GM21367 (cell line): ENCODE measurements around the gene SCAPER.
"Not testable (repeated sequence)": the region's sequence is repeated elsewhere in the genome, so short reads cannot be mapped to it uniquely, and the experiment has no call there.

Experiments used
- ATAC-seq: cut with Tn5 transposase; IDR thresholded peaks from one replicate; pipeline ENCODE4 v1.9.1; 2021; ENCODE audit not compliant: unreplicated experiment

Gene SCAPER

DNA sequence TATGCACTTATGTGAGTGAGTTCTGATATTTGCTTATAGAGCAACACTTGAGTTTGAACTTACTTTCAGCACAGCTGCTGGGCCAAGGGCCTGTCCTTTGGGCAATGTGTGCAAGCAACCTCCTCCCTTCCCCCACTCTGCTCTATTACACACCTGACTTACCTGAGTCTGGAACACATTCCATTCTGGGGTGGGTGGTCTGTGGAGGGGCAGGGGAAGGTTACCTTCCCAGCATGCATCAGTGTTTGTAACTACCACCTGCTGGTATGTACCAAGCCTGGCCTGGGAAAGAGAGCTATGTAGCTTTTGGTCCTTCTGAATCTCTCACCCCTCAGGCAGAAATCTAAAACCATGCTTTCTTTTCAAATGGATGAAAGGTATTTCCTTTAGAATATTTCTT is 465.6 kb downstream of the SCAPER start:
- ATAC-seq: no peak

DNA sequence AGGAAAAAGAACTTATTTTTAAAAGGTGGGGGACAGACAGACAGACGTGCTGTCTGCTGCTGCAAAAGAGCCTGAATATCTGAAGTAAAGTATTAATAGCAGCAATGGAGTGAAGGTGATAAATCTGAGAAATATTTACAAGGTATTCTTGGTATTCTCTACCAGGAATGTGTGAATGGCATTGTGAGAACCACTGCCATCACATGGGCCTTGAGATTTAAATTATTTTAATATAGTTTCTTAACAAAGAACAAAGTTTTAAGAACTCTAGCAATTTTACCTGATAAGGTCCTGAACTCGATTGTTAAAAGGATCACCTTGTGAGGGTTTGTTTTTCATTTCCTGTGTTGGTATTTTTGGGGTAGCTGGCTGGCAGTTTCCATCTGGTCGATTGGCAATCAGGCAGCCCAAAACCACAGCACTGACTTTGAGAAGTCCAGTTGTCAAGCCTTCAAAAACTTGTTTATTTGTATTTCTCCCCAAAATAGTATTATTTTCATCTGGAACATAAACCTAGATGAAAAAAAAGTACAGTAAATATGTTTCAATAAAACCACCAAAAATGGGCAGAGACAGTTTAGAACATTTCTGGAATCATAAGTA is 471.2 kb downstream of the SCAPER start:
- ATAC-seq: no peak

DNA sequence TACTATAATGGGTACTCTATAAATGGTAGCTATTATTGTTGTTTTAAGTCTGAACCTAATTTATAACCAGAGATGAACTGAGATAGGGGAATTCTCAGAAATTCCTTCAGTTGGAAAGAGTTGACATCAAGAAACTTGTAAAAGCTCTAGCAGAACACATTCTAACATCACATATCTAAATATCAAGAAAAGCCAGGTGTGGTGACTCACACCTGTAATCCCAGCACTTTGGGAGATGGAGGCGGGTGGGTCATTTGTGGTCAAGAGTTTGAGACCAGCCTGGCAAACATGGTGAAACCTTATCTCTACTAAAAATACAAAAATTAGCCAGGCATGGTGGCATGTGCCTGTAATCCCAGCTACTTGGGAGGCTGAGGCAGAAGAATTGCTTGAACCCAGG is 472.1 kb downstream of the SCAPER start:
- not testable (repeated sequence) for ATAC-seq

DNA sequence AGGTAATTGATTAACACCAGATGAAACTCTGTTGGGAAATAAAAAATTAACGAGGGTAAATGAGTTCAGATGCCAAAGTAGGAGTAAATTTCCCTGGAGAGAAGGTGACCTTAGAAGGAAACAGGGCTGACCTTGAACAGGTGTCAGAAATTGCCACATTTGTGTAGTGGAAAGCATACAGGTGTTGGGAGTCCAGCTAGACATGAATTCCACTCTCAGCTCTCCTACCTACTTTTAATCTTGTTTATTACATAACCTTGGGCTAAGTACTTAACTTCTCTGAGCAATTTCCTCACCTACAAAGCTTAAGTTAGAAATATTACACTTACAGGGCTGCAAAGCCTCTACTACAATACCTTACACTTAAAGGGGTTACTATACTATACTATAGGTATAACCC is 472.5 kb downstream of the SCAPER start:
- no peak for ATAC-seq

DNA sequence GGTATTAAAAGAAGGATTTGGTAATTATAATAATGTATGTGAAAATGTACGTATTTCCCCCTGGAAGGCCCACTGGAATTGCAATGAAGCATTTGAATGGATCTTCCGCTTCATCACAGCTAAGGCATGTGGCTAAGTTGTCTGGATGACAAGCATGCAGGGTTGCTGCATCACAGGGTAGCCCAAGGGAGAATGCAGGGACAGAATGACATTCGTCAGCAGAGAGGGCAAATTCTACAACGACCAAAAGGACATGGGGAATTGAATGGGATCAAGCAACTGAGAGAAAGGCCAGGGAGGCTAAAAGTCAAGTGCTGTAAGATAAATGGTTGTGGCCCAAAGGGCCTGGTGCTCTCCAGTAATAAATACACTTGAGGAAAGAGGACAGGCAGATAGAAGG is 473.2 kb downstream of the SCAPER start:
- no peak for ATAC-seq

DNA sequence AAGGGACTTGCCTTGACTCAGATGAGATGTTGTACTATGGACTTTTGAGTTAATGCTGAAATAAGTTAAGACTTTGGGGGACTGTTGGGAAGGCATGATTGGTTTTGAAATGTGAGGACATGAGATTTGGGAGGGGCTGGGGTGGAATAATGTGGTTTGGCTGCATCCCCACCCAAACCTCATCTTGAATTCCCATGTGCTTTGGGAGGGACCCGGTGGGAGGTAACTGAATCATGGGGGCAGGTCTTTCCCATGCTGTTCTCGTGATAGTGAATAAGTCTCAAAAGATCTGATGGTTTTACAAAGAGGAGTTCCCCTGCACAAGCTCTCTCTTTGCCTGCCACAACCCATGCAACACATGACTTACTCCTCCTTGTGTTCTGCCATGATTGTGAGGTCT is 474.4 kb downstream of the SCAPER start:
- not testable (repeated sequence) for ATAC-seq

DNA sequence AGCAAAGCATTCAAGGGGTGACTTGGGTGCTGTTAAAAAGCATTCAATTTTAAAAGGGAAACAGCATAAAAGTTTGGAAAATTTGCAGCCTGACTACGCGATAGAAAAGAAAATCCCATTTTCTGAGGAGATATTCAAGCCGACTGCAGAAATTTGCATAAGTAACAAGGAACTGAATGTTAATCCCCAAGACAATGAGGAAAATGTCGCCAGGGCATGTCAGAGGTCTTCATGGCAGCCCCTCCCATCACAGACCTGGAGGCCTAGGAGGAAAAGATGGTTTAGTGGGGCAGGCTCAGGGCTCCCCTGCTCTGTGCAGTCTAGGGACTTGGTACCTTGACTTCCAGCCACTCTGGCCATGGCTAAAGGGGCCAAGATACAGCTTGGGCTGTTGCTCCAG is 475.5 kb downstream of the SCAPER start:
- no peak for ATAC-seq

DNA sequence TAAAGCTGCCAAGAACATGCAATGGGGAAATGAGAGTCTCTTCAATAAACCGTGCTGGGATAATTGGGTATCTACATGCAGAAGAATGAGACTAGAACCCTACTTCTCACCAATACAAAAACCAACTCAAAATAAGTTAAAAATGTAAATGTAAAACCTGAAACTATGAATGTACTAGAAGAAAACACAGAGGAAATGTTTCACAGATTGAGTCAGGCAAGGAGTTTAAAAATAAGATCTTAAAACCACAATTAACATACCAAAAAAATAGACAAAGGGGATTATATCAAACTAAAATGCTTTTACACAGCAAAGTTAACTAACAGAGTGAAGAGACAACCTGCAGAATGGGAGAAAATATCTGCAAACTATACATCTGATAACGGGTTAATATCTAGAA is 478.2 kb downstream of the SCAPER start:
- ATAC-seq: no peak

DNA sequence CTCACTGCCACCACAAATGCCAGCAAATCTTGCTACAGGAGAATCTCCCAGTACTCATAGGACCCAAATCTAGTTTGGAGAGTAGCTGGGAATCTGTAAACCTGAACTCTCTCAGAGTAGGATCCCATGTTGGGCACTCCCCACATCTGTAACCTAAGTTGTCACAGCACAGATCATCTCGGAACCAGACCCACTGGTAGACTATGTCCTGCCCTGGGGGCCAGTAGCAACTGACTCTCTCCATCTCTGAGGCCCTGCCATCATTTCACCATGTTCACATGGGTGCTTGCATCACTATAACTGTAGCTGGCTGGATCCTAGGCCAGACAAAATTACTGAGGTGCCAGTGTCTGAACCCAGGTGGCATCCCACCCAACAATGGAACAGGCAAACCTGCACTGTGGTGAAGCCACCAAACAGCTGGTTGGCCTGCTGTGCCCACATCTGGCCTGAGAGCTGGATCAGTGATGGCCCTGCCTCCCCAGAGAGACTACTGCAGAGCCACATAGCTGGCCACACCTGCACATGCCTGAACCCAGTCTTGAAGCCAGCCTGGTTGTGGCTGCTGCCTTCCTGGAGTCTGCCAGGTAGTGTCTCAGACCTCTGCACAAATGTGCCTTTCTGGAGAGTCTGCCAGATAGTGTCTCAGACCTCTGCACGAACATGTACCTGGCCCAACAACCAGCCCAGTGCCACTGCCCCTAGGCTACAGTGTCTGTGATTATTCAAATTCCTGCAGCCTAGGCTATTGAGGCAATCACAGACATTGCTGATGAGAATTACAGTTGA is 486.6 kb downstream of the SCAPER start:
- ATAC-seq: no peak

DNA sequence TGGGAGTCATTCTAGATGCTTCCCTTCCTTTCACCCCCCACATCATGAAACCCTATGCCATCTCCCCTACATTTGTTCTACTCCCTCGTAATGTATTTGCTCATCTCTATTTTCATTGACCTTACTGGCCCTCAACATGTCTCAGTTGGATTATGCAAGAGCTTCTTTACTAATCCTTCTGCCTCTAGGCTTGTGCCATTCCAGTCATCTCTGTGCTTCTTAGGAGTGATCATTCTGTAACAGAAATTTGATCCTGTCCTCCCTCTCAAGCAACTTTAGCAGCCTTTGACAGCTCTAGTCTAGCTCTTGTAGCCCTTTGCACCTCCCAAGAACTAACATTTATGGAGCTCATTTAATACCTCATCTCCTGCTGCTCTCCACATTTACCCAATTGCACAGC is 503.9 kb downstream of the SCAPER start:
- ATAC-seq: no peak

DNA sequence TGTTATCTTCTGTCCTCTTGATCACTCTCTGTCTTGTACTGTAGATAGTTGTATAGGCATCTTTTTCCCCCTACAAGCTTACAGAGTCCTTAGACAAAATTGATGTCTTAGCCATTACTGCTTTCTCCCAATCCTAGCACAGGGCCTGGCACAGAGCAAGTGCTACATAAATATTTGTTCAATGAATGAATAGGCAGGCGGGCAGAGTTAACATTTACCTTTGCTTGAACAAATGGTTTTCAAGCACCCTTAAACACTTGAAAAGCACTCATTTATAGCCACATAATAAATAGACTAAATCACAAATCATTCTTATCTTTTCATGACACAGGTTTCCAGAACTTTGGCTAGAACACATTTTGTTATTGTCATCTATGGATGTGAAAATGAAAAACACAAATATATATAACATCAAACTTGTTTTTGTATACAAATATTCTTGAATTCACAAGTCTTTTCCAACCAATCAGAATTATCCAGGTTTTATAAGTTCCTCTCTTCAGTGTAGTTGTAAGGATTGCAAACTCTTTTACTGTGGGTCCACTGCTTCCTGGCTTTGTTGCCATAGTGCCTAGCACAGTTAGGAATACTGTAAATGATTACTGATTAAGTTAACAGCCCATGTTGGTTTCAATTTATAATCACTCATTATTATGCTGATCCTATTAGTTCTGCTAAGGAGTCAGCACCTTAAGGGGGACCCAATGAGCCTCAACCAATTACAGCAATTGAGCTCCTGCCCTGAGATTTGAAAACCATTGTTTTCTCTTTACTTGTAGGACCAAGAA is 506.6 kb downstream of the SCAPER start:
- ATAC-seq: no peak

DNA sequence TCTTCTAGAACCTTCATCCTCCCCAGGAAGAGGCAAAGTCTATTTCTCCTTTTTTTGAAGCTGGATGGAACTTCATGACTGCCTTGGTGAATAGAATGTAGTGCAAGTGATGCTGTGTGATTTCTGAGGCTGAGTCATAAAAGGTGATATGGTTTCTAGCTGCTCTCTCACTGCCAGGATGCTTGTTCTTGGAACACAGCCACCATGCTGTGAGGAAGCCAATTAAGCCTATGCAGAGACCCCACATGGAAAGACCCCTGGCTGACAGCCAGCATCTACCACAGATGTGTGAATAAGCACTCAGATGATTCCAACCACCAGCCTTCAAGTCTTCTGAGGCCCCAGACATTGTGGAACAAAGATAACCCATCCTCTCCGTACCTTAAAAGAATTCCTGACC is 511.5 kb downstream of the SCAPER start:
- ATAC-seq: no peak

DNA sequence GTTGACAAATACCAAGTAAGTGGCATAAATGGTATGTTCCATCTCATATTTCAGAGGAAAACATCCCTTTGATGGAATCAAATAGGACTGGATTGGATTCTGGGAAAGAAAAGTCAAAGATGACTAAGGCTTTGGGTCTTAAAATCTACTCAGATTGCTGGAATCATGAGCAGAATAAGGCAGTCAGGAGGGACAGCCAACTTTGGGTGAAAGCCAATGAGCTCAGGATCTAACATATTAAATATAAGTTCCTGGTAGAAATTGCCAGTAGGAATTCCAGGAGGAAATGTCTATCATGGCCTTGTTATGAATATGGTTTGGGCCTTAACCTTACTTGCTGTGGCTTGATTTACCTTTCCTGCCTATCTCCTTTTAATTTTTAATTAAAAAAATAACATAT is 513.3 kb downstream of the SCAPER start:
- no peak for ATAC-seq

DNA sequence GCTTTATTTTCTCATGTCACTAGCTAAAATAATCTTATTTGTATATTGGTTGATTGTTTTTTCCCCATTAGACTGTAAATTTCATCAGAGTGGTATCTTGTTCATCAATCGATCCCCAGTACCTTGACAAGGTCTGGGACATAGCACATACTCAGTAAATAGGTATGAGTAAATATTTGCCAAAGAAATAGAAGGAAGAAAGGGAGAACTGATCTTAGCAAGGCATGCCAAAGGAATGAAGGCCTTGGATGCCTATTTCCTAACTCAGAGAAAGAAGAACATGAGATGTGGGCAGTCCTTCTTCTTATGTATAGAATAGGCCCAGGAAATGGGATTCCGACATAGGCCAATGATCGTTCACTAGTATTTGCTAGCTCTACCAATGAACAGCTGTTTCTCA is 513.8 kb downstream of the SCAPER start:
- no peak for ATAC-seq

DNA sequence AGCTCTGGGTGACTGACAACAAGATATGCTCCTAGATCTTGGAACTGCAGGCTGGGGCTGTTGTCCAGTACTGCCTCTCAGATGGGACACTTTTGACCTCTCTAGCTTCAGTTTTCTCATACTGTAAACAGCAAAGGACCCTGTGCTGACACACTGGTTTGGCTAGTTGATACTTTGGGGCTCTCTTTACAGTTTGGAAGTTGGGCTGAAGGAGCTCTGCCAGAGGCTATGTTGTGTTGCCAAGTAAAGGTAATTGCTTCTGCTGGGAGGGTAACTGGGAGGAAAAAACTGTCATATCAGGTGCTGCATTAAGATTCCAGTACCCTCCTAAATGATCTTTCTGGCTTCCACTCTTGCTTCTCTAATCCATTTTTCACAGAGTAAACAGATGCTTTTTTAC is 514.6 kb downstream of the SCAPER start:
- no peak for ATAC-seq

DNA sequence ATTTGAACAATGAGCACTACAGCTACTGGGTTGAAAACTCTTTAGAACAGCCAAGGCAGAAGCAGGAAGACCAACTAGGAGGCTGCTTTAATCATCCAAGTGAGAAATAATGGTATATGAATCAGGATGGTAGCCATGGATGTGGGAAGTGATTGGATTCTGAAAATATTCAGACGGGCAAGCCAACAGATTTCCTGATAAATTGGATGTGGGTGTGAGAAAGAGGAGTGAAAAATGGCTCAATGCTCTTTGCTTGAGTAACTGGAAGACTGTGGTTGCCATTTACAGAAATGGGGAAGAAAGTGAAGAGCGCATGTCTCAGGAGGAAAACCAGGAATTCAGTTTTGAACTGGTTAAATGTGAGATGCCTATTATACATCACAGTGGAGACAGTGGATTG is 518.2 kb downstream of the SCAPER start:
- no peak for ATAC-seq

DNA sequence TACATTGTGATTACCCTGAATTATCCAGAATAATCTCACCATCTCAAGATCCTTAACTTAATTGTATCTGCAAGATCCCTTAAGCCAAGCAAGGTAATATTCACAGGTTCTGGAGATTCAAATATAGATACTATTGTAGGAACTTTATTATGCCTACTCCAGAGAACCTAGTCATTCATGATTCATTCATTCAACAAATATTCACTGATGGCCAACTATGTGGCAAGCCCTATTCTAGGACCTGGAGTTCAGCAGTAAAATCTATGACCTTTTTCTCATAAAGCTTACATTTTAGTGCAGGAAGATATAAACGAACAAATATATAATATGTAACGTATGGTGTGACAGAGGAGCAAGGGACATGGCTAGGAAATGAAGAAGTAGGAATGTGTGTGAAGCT is 519.0 kb downstream of the SCAPER start:
- no peak for ATAC-seq

DNA sequence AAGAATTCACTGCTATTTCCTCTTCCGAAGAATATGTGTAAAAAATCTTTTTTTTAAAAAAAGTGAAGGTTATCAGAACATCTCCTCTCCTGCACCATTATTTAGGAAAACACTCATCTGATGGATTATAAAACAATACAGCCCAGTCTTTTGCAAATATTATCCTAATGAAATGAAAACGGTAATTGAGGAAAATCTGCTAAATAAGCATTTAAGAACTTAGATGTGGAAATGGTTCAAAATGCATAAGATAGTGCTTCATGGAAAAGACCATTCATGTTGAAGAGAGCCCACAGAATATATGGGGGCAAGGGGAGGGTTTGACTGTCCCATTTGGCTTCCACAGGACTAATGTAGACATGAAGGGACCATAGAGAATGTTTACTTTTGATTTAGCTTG is 520.7 kb downstream of the SCAPER start:
- ATAC-seq: no peak

DNA sequence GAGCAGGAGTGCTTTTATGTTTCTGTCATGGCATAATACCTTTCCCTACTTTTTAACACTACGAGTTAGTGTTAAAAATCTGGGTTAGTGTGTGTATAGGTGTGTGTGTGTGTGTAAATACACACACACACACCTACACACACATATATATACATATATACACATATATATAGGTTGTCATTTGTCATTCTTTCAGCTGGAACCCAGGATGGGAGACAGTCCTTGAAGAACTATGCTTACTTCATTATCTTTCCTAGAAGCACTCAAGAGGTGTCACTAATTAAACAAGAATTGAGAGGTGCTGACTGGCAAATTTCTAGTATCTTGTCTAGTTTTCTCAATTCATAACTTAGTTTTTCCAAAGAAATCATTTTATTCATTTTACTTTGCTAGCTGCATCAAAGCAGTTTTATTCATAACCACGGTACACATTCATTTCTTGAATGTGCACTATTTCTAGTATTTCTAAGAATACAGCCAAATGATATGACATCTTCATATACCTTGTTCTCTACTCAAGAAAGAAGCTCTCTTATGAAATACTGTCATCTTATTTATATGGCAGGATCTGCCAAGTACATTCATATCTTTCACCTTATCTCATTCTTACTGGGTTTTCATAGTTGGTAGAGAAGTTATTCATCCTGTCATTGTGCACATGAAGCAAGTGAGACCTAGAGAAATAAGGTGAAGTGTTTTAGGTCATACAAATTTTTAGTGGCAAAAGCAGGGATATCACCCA is 522.0 kb downstream of the SCAPER start:
- no peak for ATAC-seq

DNA sequence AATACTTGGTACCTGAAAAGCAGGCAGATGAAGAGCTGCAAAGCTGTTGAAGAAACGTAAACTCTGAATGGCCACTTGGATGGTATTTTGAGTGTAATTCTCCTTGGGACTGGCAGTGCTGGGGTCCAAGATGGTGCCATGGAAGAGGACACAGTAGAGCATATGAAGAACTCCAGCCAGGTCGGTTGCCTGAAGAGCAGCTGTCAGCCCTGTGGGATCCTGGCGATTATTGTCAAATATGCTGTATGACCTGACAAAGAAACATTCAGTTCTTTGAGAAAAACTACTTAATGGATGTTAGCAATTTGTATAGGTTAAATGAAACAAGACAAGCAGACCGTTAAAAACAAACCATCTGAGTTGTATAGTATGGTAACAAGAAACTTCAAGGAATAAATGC is 523.8 kb downstream of the SCAPER start:
- ATAC-seq: no peak

DNA sequence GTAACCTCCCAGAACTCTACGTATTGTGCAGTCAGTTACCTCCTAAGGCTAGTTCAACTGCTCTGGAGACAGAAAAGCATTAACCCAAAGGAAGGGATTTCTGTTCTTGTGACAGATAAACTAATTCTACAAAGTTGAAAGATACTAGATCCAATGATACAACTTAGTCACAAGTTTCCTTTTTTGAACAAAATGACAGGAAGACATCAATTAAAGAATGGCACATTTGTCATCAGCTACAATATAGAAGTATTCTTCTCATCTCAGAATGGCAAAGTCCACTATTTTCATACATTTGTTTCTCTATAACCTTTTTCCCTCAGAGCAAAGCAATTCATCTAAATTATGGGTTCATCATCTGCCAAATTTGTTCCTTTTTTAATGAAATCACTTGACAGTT is 524.9 kb downstream of the SCAPER start:
- no peak for ATAC-seq
